ENCODE data around the gene TICAM1.

DNA sequence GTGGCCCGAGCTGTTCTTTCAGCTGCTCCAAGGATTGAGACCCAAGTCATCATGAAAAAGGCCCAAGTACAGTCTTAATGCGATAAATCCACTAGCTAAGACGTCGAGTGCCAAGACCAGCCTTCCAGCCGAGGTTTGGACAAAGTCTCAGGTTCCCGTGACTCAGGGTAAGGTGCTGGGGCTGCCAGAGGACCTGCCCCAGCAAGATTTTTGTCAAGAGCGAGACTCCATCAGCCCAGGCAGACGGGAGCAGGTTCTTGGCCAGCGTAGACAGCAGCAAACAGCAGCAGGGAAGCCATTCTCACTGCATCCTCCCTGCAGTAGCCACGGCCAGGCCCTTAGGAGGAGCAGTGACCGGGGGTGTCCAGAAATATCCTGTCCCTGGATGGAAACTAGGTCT lies 36.5 kb downstream of the TICAM1 start:
- TF ChIP-seq CTCF (conservative IDR thresholded peaks at IDR 0.05) (no peak), EZH2 (IDR thresholded peaks at IDR 0.05; ENCODE audit: low read depth) (no peak)

All from PC-9 (cell line).